ENCODE data around the gene TMEM170B. TPM values are rescaled to one million over a fixed set of nuclear protein-coding genes. Genes with fewer than 3 reads are reported as not detected.
A peak's percentile ranks its signal among the peaks of the same experiment; 100 is the strongest.

The TMEM170B gene
- total RNA-seq, 1 experiment from 2014 or later, result 3.5 TPM

- no peak for DNase-seq (ENCODE audit: low spot score)
- no peaks in the 10 kb centered on the region for H3K36me3 Mint-ChIP-seq
- no peaks in the 10 kb centered on the region for H3K9me3 Mint-ChIP-seq
- no peak overlapping the region for H3K4me3 Mint-ChIP-seq
- TF ChIP-seq RELA (CRISPR knock-in tag; IDR thresholded peaks at IDR 0.05; ENCODE audit: borderline replicate concordance) (no peak), ARID4B (CRISPR knock-in tag; IDR thresholded peaks at IDR 0.05; ENCODE audit: borderline replicate concordance) (no peak), ZNF317 (CRISPR knock-in tag; IDR thresholded peaks at IDR 0.05; ENCODE audit: borderline replicate concordance, low read depth) (no peak), TP53 (CRISPR knock-in tag; IDR thresholded peaks at IDR 0.05) (no peak), CREM (CRISPR knock-in tag; IDR thresholded peaks at IDR 0.05) (no peak), ZNF263 (CRISPR knock-in tag; IDR thresholded peaks at IDR 0.05; ENCODE audit: low read depth) (no peak), MLX (CRISPR knock-in tag; IDR thresholded peaks at IDR 0.05) (no peak), CDX4 (CRISPR knock-in tag; IDR thresholded peaks at IDR 0.05; ENCODE audit: borderline replicate concordance) (no peak), USF2 (CRISPR knock-in tag; IDR thresholded peaks at IDR 0.05) (no peak), GABPB1 (CRISPR knock-in tag; IDR thresholded peaks at IDR 0.05) (no peak), ETV6 (CRISPR knock-in tag; IDR thresholded peaks at IDR 0.05) (no peak), ZNF396 (CRISPR knock-in tag; IDR thresholded peaks at IDR 0.05; ENCODE audit: borderline replicate concordance) (no peak)
- peaks cover 37% of the 10 kb centered on the region for H3K4me1 Mint-ChIP-seq
- CTCF ChIA-PET, result no interaction called here
- ATAC-seq, result no peak
- POLR2A ChIA-PET, result no interaction called here
- H3K27me3 Mint-ChIP-seq (ENCODE audit: low read depth), result no peaks in the 10 kb centered on the region
- H3K27ac Mint-ChIP-seq, result no peak overlapping the region
These were observed 69.8 kb downstream of the TMEM170B start for GRCh38 chr6:11607383-11607782.

GRCh38 chr6:11608600-11609323, 71.2 kb downstream of the TMEM170B start:
- peak overlapping the region; percentile 97 for H3K27ac Mint-ChIP-seq
- TF ChIP-seq ESRRA (CRISPR knock-in tag; IDR thresholded peaks at IDR 0.05; ENCODE audit: borderline replicate concordance) (no peak), ZNF396 (CRISPR knock-in tag; IDR thresholded peaks at IDR 0.05; ENCODE audit: borderline replicate concordance) (no peak), NFYB (CRISPR knock-in tag; conservative IDR thresholded peaks at IDR 0.05; ENCODE audit: low read depth) (no peak), TEAD4 (CRISPR knock-in tag; IDR thresholded peaks at IDR 0.05) (no peak), TEAD1 (CRISPR knock-in tag; IDR thresholded peaks at IDR 0.05) (no peak), NR1H2 (CRISPR knock-in tag; IDR thresholded peaks at IDR 0.05) (no peak), SMAD3 (CRISPR knock-in tag; IDR thresholded peaks at IDR 0.05; ENCODE audit: borderline replicate concordance) (no peak), E2F4 (CRISPR knock-in tag; IDR thresholded peaks at IDR 0.05; ENCODE audit: borderline replicate concordance, low read depth) (no peak), CREM (CRISPR knock-in tag; IDR thresholded peaks at IDR 0.05) (no peak), CREB1 (CRISPR knock-in tag; IDR thresholded peaks at IDR 0.05) (no peak), FOXP1 (CRISPR knock-in tag; IDR thresholded peaks at IDR 0.05; ENCODE audit: borderline replicate concordance) (no peak)
- ATAC-seq, result no peak
- H3K36me3 Mint-ChIP-seq, result no peaks in the 10 kb centered on the region
- peaks cover 31% of the 10 kb centered on the region for H3K4me1 Mint-ChIP-seq
- ChIA-PET CTCF (interaction anchor here (1.1 kb wide), 1 partner anchor 13 kb away, joined by 3 read pairs; no protein-coding TSS in a partner anchor), POLR2A (no interaction called here)
- H3K9me3 Mint-ChIP-seq, result no peaks in the 10 kb centered on the region
- H3K4me3 Mint-ChIP-seq, result no peak overlapping the region
- no peak for DNase-seq (ENCODE audit: low spot score)
- H3K27me3 Mint-ChIP-seq (ENCODE audit: low read depth), result no peaks in the 10 kb centered on the region
